Neural progenitor cell (in vitro differentiated cells): ENCODE measurements around the gene KIF21A.

Experiments used
- EZH2 ChIP-seq: fragments of 200-600 bp; sonication (generic); IDR thresholded peaks from 2 replicates; pipeline ENCODE4 v1.6.1; 2017; ENCODE audit warnings: antibody characterized with exemption, mild to moderate bottlenecking, moderate library complexity
- EZH2phosphoT487 ChIP-seq: fragments of 200-600 bp; sonication (generic); IDR thresholded peaks from 2 replicates; pipeline ENCODE4 v1.6.1; 2017; ENCODE audit warnings: antibody characterized with exemption
- TF ChIP-seq, protein P1 (sequence below): fragments of 200-600 bp; sonication (generic); IDR thresholded peaks from 2 replicates; pipeline ENCODE4 v1.5.1; 2017; ENCODE audit warnings: antibody characterized with exemption, mild to moderate bottlenecking

GRCh38 chr12:39364196-39364595 lies 78.7 kb downstream of the KIF21A start:
- TF ChIP-seq, protein P1, sequence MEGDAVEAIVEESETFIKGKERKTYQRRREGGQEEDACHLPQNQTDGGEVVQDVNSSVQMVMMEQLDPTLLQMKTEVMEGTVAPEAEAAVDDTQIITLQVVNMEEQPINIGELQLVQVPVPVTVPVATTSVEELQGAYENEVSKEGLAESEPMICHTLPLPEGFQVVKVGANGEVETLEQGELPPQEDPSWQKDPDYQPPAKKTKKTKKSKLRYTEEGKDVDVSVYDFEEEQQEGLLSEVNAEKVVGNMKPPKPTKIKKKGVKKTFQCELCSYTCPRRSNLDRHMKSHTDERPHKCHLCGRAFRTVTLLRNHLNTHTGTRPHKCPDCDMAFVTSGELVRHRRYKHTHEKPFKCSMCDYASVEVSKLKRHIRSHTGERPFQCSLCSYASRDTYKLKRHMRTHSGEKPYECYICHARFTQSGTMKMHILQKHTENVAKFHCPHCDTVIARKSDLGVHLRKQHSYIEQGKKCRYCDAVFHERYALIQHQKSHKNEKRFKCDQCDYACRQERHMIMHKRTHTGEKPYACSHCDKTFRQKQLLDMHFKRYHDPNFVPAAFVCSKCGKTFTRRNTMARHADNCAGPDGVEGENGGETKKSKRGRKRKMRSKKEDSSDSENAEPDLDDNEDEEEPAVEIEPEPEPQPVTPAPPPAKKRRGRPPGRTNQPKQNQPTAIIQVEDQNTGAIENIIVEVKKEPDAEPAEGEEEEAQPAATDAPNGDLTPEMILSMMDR, result no peak
- no peak for TF ChIP-seq EZH2
- no peak for TF ChIP-seq EZH2phosphoT487
